ENCODE measurements around the gene ARID1B. TPM values are rescaled to one million over a fixed set of nuclear protein-coding genes. Genes with fewer than 3 reads are reported as not detected.
A peak's percentile ranks its signal among the peaks of the same experiment; 100 is the strongest.

ARID1B gene
- total and polyA plus RNA-seq, 2 of the 13 experiments (the other 11 are each of a cell fraction or from before 2014, with no cell fraction given), result 20.1 to 32.6 TPM

DNA sequence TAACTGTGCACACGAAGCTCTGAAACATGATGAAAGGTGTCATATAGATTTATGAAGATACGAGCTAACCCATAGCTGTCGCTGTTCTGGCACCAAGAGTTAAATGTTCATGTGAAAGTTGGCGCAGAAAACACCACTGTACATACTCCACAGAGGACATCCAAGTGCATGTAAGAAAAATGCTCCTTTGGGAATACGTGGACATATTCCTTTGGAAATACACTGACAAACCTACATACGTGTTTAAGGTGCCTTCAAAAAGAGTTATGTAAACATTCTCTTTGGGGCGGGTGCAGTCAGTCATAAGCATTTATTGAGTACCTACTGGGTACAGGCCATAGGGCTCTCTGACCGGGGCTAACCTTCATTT, 723 bp upstream of the ARID1B start (continued):
- TF ChIP-seq CBX5 (CRISPR knock-in tag; IDR thresholded peaks at IDR 0.05; ENCODE audit: borderline replicate concordance), result no peak; the same call in 1 of the 2 replicates
- no peak for TF ChIP-seq MAFF (IDR thresholded peaks at IDR 0.05; ENCODE audit: low read depth, low read length)
- no peak for TF ChIP-seq ETV6 (CRISPR knock-in tag; conservative IDR thresholded peaks at IDR 0.05)
- TF ChIP-seq GZF1 (CRISPR knock-in tag; IDR thresholded peaks at IDR 0.05), result no peak
- TF ChIP-seq, protein P1, sequence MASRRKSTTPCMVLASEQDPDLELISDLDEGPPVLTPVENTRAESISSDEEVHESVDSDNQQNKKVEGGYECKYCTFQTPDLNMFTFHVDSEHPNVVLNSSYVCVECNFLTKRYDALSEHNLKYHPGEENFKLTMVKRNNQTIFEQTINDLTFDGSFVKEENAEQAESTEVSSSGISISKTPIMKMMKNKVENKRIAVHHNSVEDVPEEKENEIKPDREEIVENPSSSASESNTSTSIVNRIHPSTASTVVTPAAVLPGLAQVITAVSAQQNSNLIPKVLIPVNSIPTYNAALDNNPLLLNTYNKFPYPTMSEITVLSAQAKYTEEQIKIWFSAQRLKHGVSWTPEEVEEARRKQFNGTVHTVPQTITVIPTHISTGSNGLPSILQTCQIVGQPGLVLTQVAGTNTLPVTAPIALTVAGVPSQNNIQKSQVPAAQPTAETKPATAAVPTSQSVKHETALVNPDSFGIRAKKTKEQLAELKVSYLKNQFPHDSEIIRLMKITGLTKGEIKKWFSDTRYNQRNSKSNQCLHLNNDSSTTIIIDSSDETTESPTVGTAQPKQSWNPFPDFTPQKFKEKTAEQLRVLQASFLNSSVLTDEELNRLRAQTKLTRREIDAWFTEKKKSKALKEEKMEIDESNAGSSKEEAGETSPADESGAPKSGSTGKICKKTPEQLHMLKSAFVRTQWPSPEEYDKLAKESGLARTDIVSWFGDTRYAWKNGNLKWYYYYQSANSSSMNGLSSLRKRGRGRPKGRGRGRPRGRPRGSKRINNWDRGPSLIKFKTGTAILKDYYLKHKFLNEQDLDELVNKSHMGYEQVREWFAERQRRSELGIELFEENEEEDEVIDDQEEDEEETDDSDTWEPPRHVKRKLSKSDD (CRISPR knock-in tag; IDR thresholded peaks at IDR 0.05; ENCODE audit: low read depth), result no peak
- TF ChIP-seq REL (CRISPR knock-in tag; conservative IDR thresholded peaks at IDR 0.05), result no peak
- TF ChIP-seq, protein P2, sequence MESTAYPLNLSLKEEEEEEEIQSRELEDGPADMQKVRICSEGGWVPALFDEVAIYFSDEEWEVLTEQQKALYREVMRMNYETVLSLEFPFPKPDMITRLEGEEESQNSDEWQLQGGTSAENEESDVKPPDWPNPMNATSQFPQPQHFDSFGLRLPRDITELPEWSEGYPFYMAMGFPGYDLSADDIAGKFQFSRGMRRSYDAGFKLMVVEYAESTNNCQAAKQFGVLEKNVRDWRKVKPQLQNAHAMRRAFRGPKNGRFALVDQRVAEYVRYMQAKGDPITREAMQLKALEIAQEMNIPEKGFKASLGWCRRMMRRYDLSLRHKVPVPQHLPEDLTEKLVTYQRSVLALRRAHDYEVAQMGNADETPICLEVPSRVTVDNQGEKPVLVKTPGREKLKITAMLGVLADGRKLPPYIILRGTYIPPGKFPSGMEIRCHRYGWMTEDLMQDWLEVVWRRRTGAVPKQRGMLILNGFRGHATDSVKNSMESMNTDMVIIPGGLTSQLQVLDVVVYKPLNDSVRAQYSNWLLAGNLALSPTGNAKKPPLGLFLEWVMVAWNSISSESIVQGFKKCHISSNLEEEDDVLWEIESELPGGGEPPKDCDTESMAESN (CRISPR knock-in tag; conservative IDR thresholded peaks at IDR 0.05), result no peak
- TF ChIP-seq AGO2 (optimal IDR thresholded peaks at IDR 0.05; ENCODE audit: low read depth, low read length), result no peak
- no peak for TF ChIP-seq NR2C2 (CRISPR knock-in tag; IDR thresholded peaks at IDR 0.05; ENCODE audit: borderline replicate concordance)
- TF ChIP-seq NFKBIZ (CRISPR knock-in tag; IDR thresholded peaks at IDR 0.05), result 0 out of 2 replicates have a peak, but pooled peaks have one; percentile 27
- TF ChIP-seq ZNF878 (CRISPR knock-in tag; IDR thresholded peaks at IDR 0.05), result no peak
- TF ChIP-seq ETV5 (CRISPR knock-in tag; IDR thresholded peaks at IDR 0.05; ENCODE audit: borderline replicate concordance), result no peak
- no peak for TF ChIP-seq ZBTB38 (CRISPR knock-in tag; IDR thresholded peaks at IDR 0.05)
- no peak for TF ChIP-seq NCOA2 (CRISPR knock-in tag; IDR thresholded peaks at IDR 0.05)
- no peak for TF ChIP-seq RBM22 (optimal IDR thresholded peaks at IDR 0.05; ENCODE audit: low read length)
- TF ChIP-seq ZFX (CRISPR knock-in tag; IDR thresholded peaks at IDR 0.05; ENCODE audit: low read depth), result no peak
- TF ChIP-seq JARID2 (CRISPR knock-in tag; IDR thresholded peaks at IDR 0.05; ENCODE audit: insufficient replicate concordance), result no peak
- TF ChIP-seq ATF7 (IDR thresholded peaks at IDR 0.05), result no peak
- no peak for TF ChIP-seq ATF7 (CRISPR knock-in tag; IDR thresholded peaks at IDR 0.05)
- TF ChIP-seq KDM5A (IDR thresholded peaks at IDR 0.05; ENCODE audit: borderline replicate concordance, low read length), result no peak
- TF ChIP-seq ZNF33B (CRISPR knock-in tag; IDR thresholded peaks at IDR 0.05), result no peak
- TF ChIP-seq ZNF775 (CRISPR knock-in tag; IDR thresholded peaks at IDR 0.05; ENCODE audit: borderline replicate concordance), result no peak
- TF ChIP-seq MED8 (CRISPR knock-in tag; IDR thresholded peaks at IDR 0.05; ENCODE audit: insufficient replicate concordance), result no peak
- no peak for TF ChIP-seq ZSCAN25 (CRISPR knock-in tag; IDR thresholded peaks at IDR 0.05)
- peak; percentile 12; the same call in 1 of the 2 replicates for TF ChIP-seq CBFB (CRISPR knock-in tag; IDR thresholded peaks at IDR 0.05)
- peak; percentile 93 for TF ChIP-seq ZNF652 (CRISPR knock-in tag; IDR thresholded peaks at IDR 0.05; ENCODE audit: borderline replicate concordance, low read depth)
- no peak for TF ChIP-seq ZBTB8A (CRISPR knock-in tag; IDR thresholded peaks at IDR 0.05; ENCODE audit: borderline replicate concordance, low read depth)
- no peak for TF ChIP-seq ZNF749 (CRISPR knock-in tag; IDR thresholded peaks at IDR 0.05; ENCODE audit: borderline replicate concordance)
- no peak for TF ChIP-seq SRSF1 (optimal IDR thresholded peaks at IDR 0.05; ENCODE audit: low read depth, low read length)
